GM12864 (cell line): ENCODE data around the gene FAM174B.

Experiments
- DNase-seq: peaks from one replicate; pipeline ENCODE4 v3.0.0-alpha.2; 2011; ENCODE audit warnings: low read depth
- H3K4me3 ChIP-seq: 2 replicates; pipeline ENCODE4 v1.5.1; 2011; ENCODE audit warnings: mild to moderate bottlenecking, low read depth, low read length, control low read depth
- CTCF ChIP-seq: IDR thresholded peaks from 2 replicates; pipeline ENCODE4 v1.5.1; 2011; ENCODE audit warnings: low read depth, mild to moderate bottlenecking, moderate library complexity, low read length, control low read depth, inconsistent platforms; ENCODE audit errors: missing control alignments

The FAM174B gene

GRCh38 chr15:92683511-92683834 is 27.9 kb upstream of the FAM174B start:
- no peak for DNase-seq
- H3K4me3 ChIP-seq: no peak overlapping the region
- peak; percentile 44 for TF ChIP-seq CTCF

- no peak overlapping the region for H3K4me3 ChIP-seq
- no peak for DNase-seq
- TF ChIP-seq CTCF: no peak
Measured at GRCh38 chr15:92682741-92683510, 27.4 kb upstream of the FAM174B start.

GRCh38 chr15:92681141-92681631 is 25.6 kb upstream of the FAM174B start:
- TF ChIP-seq CTCF: no peak
- no peak for DNase-seq

GRCh38 chr15:92677999-92678398 is 22.4 kb upstream of the FAM174B start:
- no peak for DNase-seq
- no peak overlapping the region for H3K4me3 ChIP-seq

More at GRCh38 chr15:92681141-92681631, 25.6 kb upstream of the FAM174B start:
- no peak overlapping the region for H3K4me3 ChIP-seq

GRCh38 chr15:92676561-92676960 is 21.0 kb upstream of the FAM174B start:
- no peak for DNase-seq
- no peak for TF ChIP-seq CTCF

More at GRCh38 chr15:92677999-92678398, 22.4 kb upstream of the FAM174B start:
- TF ChIP-seq CTCF: no peak

GRCh38 chr15:92675485-92675884 is 19.9 kb upstream of the FAM174B start:
- no peak for DNase-seq
- no peak for TF ChIP-seq CTCF
- no peak overlapping the region for H3K4me3 ChIP-seq

More at GRCh38 chr15:92676561-92676960, 21.0 kb upstream of the FAM174B start:
- no peak overlapping the region for H3K4me3 ChIP-seq

GRCh38 chr15:92674347-92674746 is 18.8 kb upstream of the FAM174B start:
- TF ChIP-seq CTCF: no peak
- no peak overlapping the region for H3K4me3 ChIP-seq
- DNase-seq: no peak
